ENCODE data around the gene SPATS1.

Gene SPATS1

GRCh38 chr6:44356487-44356886, 14.0 kb downstream of the SPATS1 start:
- TF ChIP-seq SNAI2 (CRISPR knock-in tag; IDR thresholded peaks at IDR 0.05) (no peak), ZNF70 (CRISPR knock-in tag; IDR thresholded peaks at IDR 0.05) (no peak), PPARA (CRISPR knock-in tag; IDR thresholded peaks at IDR 0.05; ENCODE audit: borderline replicate concordance) (no peak), ZFP3 (CRISPR knock-in tag; IDR thresholded peaks at IDR 0.05) (no peak), ZNF565 (CRISPR knock-in tag; conservative IDR thresholded peaks at IDR 0.05; ENCODE audit: low read depth) (no peak), ZC3H10 (CRISPR knock-in tag; IDR thresholded peaks at IDR 0.05) (no peak), TOX (CRISPR knock-in tag; IDR thresholded peaks at IDR 0.05; ENCODE audit: borderline replicate concordance) (no peak), RARB (CRISPR knock-in tag; IDR thresholded peaks at IDR 0.05) (no peak), POU6F1 (CRISPR knock-in tag; IDR thresholded peaks at IDR 0.05; ENCODE audit: borderline replicate concordance, low read depth) (no peak), ZNF8 (CRISPR knock-in tag; IDR thresholded peaks at IDR 0.05) (no peak), GLIS3 (CRISPR knock-in tag; IDR thresholded peaks at IDR 0.05) (no peak)
- ATAC-seq: no peak

GRCh38 chr6:44359973-44360372, 17.5 kb downstream of the SPATS1 start:
- TF ChIP-seq ZFP30 (CRISPR knock-in tag; IDR thresholded peaks at IDR 0.05): no peak
- TF ChIP-seq CSRNP3 (CRISPR knock-in tag; IDR thresholded peaks at IDR 0.05): no peak
- no peak for TF ChIP-seq PATZ1 (CRISPR knock-in tag; IDR thresholded peaks at IDR 0.05; ENCODE audit: borderline replicate concordance)
- TF ChIP-seq ZNF8 (CRISPR knock-in tag; IDR thresholded peaks at IDR 0.05): no peak
- TF ChIP-seq ESRRG (CRISPR knock-in tag; IDR thresholded peaks at IDR 0.05): no peak
- no peak for TF ChIP-seq TCF4 (CRISPR knock-in tag; IDR thresholded peaks at IDR 0.05; ENCODE audit: borderline replicate concordance)
- ATAC-seq: no peak

GRCh38 chr6:44361947-44362346, 19.5 kb downstream of the SPATS1 start:
- no peak for ATAC-seq
- no peak for TF ChIP-seq ARNTL (CRISPR knock-in tag; IDR thresholded peaks at IDR 0.05; ENCODE audit: borderline replicate concordance, low read depth)
- TF ChIP-seq ESRRG (CRISPR knock-in tag; IDR thresholded peaks at IDR 0.05): no peak
- TF ChIP-seq POU6F1 (CRISPR knock-in tag; IDR thresholded peaks at IDR 0.05; ENCODE audit: borderline replicate concordance, low read depth): no peak
- no peak for TF ChIP-seq ZNF8 (CRISPR knock-in tag; IDR thresholded peaks at IDR 0.05)
- no peak for TF ChIP-seq CSDC2 (CRISPR knock-in tag; IDR thresholded peaks at IDR 0.05)
- no peak for TF ChIP-seq ZNF70 (CRISPR knock-in tag; IDR thresholded peaks at IDR 0.05)
- no peak for TF ChIP-seq OSR1 (CRISPR knock-in tag; IDR thresholded peaks at IDR 0.05)
- no peak for TF ChIP-seq TSHZ2 (CRISPR knock-in tag; IDR thresholded peaks at IDR 0.05)
- no peak for TF ChIP-seq ZFP3 (CRISPR knock-in tag; IDR thresholded peaks at IDR 0.05)
- no peak for TF ChIP-seq ISL1 (CRISPR knock-in tag; IDR thresholded peaks at IDR 0.05)
- no peak for TF ChIP-seq TOX (CRISPR knock-in tag; IDR thresholded peaks at IDR 0.05; ENCODE audit: borderline replicate concordance)
- no peak for TF ChIP-seq PPARA (CRISPR knock-in tag; IDR thresholded peaks at IDR 0.05; ENCODE audit: borderline replicate concordance)
- no peak for TF ChIP-seq RARB (CRISPR knock-in tag; IDR thresholded peaks at IDR 0.05)
- no peak for TF ChIP-seq ZFP30 (CRISPR knock-in tag; IDR thresholded peaks at IDR 0.05)
- no peak for TF ChIP-seq SNAI2 (CRISPR knock-in tag; IDR thresholded peaks at IDR 0.05)
- TF ChIP-seq BACH2 (CRISPR knock-in tag; IDR thresholded peaks at IDR 0.05; ENCODE audit: borderline replicate concordance): no peak
- TF ChIP-seq CSRNP3 (CRISPR knock-in tag; IDR thresholded peaks at IDR 0.05): no peak
- TF ChIP-seq ZC3H10 (CRISPR knock-in tag; IDR thresholded peaks at IDR 0.05): no peak

All from SK-N-SH treated with all-trans-retinoic acid at 6 μM for 48 hours (cell line).